ENCODE data around the gene PRICKLE2.

DNA sequence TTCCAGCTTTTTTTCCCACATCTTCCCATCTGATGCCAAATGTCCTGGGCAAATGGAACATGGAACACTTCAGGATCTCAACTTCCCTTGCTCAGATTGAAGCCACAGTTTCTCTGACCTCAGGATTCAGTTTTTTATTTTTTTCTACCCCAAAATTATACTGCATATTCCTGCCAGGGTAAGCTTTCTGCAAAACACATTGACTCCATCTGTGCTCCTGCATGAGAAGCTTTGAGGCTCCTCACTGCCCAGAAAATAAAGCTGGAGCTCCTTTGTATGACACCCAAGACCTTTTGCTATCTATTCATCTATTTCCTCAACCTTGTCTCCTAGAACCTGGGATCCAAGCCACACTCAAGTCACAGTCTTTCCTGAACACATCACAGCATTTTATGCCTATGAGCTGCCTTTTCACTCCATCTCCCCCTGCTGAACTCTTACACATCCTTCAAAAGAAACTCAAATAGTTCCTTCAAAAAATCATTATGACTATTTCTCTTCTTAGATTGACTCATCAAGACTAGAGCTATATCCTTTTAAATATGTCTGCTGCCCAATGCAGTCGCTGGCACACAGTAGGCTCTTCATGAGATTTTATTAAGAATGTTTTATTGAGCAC lies 144.5 kb downstream of the PRICKLE2 start:
- TF ChIP-seq CTCF (IDR thresholded peaks at IDR 0.05) (no peak), POLR2A (IDR thresholded peaks at IDR 0.05) (no peak)

Data from right lobe of liver (tissue), 4 donors.